ENCODE results near the gene STAB1. TPM values are rescaled to one million over a fixed set of nuclear protein-coding genes. Genes with fewer than 3 reads are reported as not detected.

Gene STAB1
- polyA plus RNA-seq, 1 donor (not counting 4 experiments of a cell fraction or from before 2014, with no cell fraction given): not detected

GRCh38 chr3:52480768-52481715 is 14.1 kb upstream of the STAB1 start:
- dilution Hi-C loops (cut with MboI; ENCODE audit: extremely low pct_ligation_motif_present, low sequenced_read_pairs): no loop called here

DNA sequence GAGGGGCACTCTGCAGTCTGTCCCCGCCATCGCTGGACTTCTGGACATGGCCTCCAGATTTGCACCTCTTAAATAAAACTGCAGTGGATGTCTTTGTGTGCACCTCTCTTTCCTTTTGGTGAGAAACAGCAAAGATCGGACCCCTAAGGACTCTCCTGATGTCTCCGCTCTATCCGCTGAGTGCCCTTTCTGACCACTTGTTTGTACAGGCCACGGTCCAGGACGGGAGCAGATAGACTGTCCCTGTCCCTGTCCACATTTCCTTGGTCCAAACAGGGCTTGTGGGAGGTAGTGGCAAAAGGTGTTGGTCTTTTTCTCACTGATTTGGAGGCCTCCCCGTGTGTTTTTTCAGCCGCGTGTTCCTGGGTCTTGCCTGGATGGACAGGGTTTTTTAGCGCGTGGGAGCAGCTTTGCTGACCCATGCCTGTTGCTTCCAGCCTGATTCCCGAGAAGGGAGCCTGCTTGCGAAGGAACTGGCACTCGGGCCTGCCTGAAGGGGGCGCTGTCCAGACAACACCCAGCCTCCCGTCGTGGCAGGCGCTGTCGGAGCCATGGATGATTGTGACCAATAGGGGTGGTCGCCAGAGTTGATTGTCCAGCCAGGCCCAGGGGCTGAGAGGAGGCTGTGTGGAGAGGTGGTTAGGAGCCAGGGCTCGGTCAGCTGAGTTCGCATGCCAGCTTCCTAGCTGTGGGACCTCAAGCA is 13.2 kb upstream of the STAB1 start:
- no peak overlapping the region for H3K4me2 ChIP-seq (ENCODE audit: control insufficient read depth, extremely low read depth, insufficient read depth, low read depth, low read length)
- no peak overlapping the region for H3K9ac ChIP-seq (ENCODE audit: control insufficient read depth, extremely low read depth, insufficient read depth, low read length)
- no peak overlapping the region for H3K27ac ChIP-seq (ENCODE audit: control insufficient read depth, insufficient read depth, low read length)
- H3K4me1 ChIP-seq (ENCODE audit: control insufficient read depth, extremely low read depth, insufficient read depth, low read length): peaks cover 12% of the 10 kb centered on the region
- no peaks in the 10 kb centered on the region for H3K9me1 ChIP-seq (ENCODE audit: control insufficient read depth, extremely low read depth, insufficient read depth, low read length)
- no peaks in the 10 kb centered on the region for H3K27me3 ChIP-seq (ENCODE audit: control insufficient read depth, extremely low read depth, insufficient read depth, low read length)
- H3K9me3 ChIP-seq (ENCODE audit: control insufficient read depth, low read depth, low read length): no peaks in the 10 kb centered on the region
- no peaks in the 10 kb centered on the region for H4K20me1 ChIP-seq (ENCODE audit: control insufficient read depth, extremely low read depth, insufficient read depth, low read length)
- no peak for TF ChIP-seq EZH2 (IDR thresholded peaks at IDR 0.05; ENCODE audit: low read length)
- peak in 1 of 3 experiments; percentile 62 for TF ChIP-seq CTCF (optimal IDR thresholded peaks at IDR 0.05 in 1 of 3, IDR thresholded peaks at IDR 0.05 in 1 of 3, conservative IDR thresholded peaks at IDR 0.05 in 1 of 3; ENCODE audit: extremely low read depth in 1 of 3, insufficient read depth in 2 of 3, low read length in 3 of 3)
- peaks cover 49 to 58% of the 10 kb centered on the region in 2 experiments for H3K36me3 ChIP-seq (ENCODE audit: control insufficient read depth in 2 of 2, extremely low read depth in 1 of 2, insufficient read depth in 2 of 2, low read length in 2 of 2)
- no peaks in the 10 kb centered on the region for H3K79me2 ChIP-seq (ENCODE audit: control insufficient read depth, insufficient read depth, low read length)
- dilution Hi-C loops (cut with MboI; ENCODE audit: extremely low pct_ligation_motif_present, low sequenced_read_pairs): no loop called here
- FAIRE-seq (no peak), DNase-seq (ENCODE audit: low read depth, low spot score) (no peak)
- no peak overlapping the region for H2AFZ ChIP-seq (ENCODE audit: control insufficient read depth, low read length)
- no peak overlapping the region for H3K4me3 ChIP-seq (ENCODE audit: control insufficient read depth in 2 of 3, extremely low read depth in 1 of 3, insufficient read depth in 2 of 3, low read depth in 1 of 3, low read length in 3 of 3)

More at GRCh38 chr3:52480768-52481715, 14.1 kb upstream of the STAB1 start:
- no peak overlapping the region for H3K27ac ChIP-seq (ENCODE audit: control insufficient read depth, insufficient read depth, low read length)
- H3K27me3 ChIP-seq (ENCODE audit: control insufficient read depth, extremely low read depth, insufficient read depth, low read length): no peaks in the 10 kb centered on the region
- DNase-seq (ENCODE audit: low read depth, low spot score): no peak
- no peak overlapping the region for H3K4me3 ChIP-seq (ENCODE audit: control insufficient read depth in 2 of 3, extremely low read depth in 1 of 3, insufficient read depth in 2 of 3, low read depth in 1 of 3, low read length in 3 of 3)
- peaks cover 50 to 59% of the 10 kb centered on the region in 2 experiments for H3K36me3 ChIP-seq (ENCODE audit: control insufficient read depth in 2 of 2, extremely low read depth in 1 of 2, insufficient read depth in 2 of 2, low read length in 2 of 2)
- TF ChIP-seq CTCF (optimal IDR thresholded peaks at IDR 0.05 in 1 of 3, IDR thresholded peaks at IDR 0.05 in 1 of 3, conservative IDR thresholded peaks at IDR 0.05 in 1 of 3; ENCODE audit: extremely low read depth in 1 of 3, insufficient read depth in 2 of 3, low read length in 3 of 3) (no peak), EZH2 (IDR thresholded peaks at IDR 0.05; ENCODE audit: low read length) (no peak)
- no peak overlapping the region for H3K9ac ChIP-seq (ENCODE audit: control insufficient read depth, extremely low read depth, insufficient read depth, low read length)
- no peak for FAIRE-seq
- H2AFZ ChIP-seq (ENCODE audit: control insufficient read depth, low read length): no peak overlapping the region
- no peak overlapping the region for H3K4me2 ChIP-seq (ENCODE audit: control insufficient read depth, extremely low read depth, insufficient read depth, low read depth, low read length)
- H3K9me1 ChIP-seq (ENCODE audit: control insufficient read depth, extremely low read depth, insufficient read depth, low read length): no peaks in the 10 kb centered on the region
- H3K79me2 ChIP-seq (ENCODE audit: control insufficient read depth, insufficient read depth, low read length): no peaks in the 10 kb centered on the region
- no peaks in the 10 kb centered on the region for H3K9me3 ChIP-seq (ENCODE audit: control insufficient read depth, low read depth, low read length)
- H3K4me1 ChIP-seq (ENCODE audit: control insufficient read depth, extremely low read depth, insufficient read depth, low read length): peaks cover 12% of the 10 kb centered on the region
- no peaks in the 10 kb centered on the region for H4K20me1 ChIP-seq (ENCODE audit: control insufficient read depth, extremely low read depth, insufficient read depth, low read length)
